ENCODE measurements around the gene PRR30. TPM values are rescaled to one million over a fixed set of nuclear protein-coding genes. Genes with fewer than 3 reads are reported as not detected.
A peak's percentile ranks its signal among the peaks of the same experiment; 100 is the strongest.

The PRR30 gene
- total RNA-seq, 1 experiment from 2014 or later, result not detected

GRCh38 chr2:27164960-27165763, 26.0 kb upstream of the PRR30 start:
- TF ChIP-seq CTCF (IDR thresholded peaks at IDR 0.05; ENCODE audit: unreplicated experiment), result no peak
- H3K4me3 Mint-ChIP-seq (ENCODE audit: low read depth, unreplicated experiment), result no peak overlapping the region
- CTCF ChIA-PET, result no interaction called here
- H3K27me3 Mint-ChIP-seq (ENCODE audit: unreplicated experiment), result peaks cover 3% of the 10 kb centered on the region
- no peaks in the 10 kb centered on the region for H3K36me3 Mint-ChIP-seq (ENCODE audit: insufficient read depth, unreplicated experiment)
- H3K4me1 Mint-ChIP-seq (ENCODE audit: low read depth, unreplicated experiment), result peaks cover 11% of the 10 kb centered on the region
- no TSS peak for BruUV-seq (replicated peaks)
- no peak for DNase-seq
- H3K9me3 Mint-ChIP-seq (ENCODE audit: low read depth, unreplicated experiment), result no peaks in the 10 kb centered on the region
- intact Hi-C loops (cut with micrococcal nuclease; ENCODE audit: unreplicated experiment), result no loop called here
- no peak overlapping the region for H3K27ac Mint-ChIP-seq (ENCODE audit: unreplicated experiment)

- H3K4me1 Mint-ChIP-seq (ENCODE audit: low read depth, unreplicated experiment), result peaks cover 11% of the 10 kb centered on the region
- DNase-seq, result peak; percentile 39
- TF ChIP-seq CTCF (IDR thresholded peaks at IDR 0.05; ENCODE audit: unreplicated experiment), result no peak
- H3K27ac Mint-ChIP-seq (ENCODE audit: unreplicated experiment), result peak overlapping the region; percentile 61
- no TSS peak for BruUV-seq (replicated peaks)
- H3K36me3 Mint-ChIP-seq (ENCODE audit: insufficient read depth, unreplicated experiment), result no peaks in the 10 kb centered on the region
- peaks cover 15% of the 10 kb centered on the region for H3K27me3 Mint-ChIP-seq (ENCODE audit: unreplicated experiment)
- no peaks in the 10 kb centered on the region for H3K9me3 Mint-ChIP-seq (ENCODE audit: low read depth, unreplicated experiment)
- CTCF ChIA-PET, result no interaction called here
- intact Hi-C loops (cut with micrococcal nuclease; ENCODE audit: unreplicated experiment), result no loop called here
- peak overlapping the region; percentile 68 for H3K4me3 Mint-ChIP-seq (ENCODE audit: low read depth, unreplicated experiment)
Measured at GRCh38 chr2:27162151-27163121, 23.2 kb upstream of the PRR30 start.

GRCh38 chr2:27160191-27160590, 21.0 kb upstream of the PRR30 start:
- no peaks in the 10 kb centered on the region for H3K36me3 Mint-ChIP-seq (ENCODE audit: insufficient read depth, unreplicated experiment)
- intact Hi-C loops (cut with micrococcal nuclease; ENCODE audit: unreplicated experiment), result no loop called here
- BruUV-seq (replicated peaks), result no TSS peak
- H3K27me3 Mint-ChIP-seq (ENCODE audit: unreplicated experiment), result peaks cover 15% of the 10 kb centered on the region
- H3K27ac Mint-ChIP-seq (ENCODE audit: unreplicated experiment), result no peak overlapping the region
- peaks cover 11% of the 10 kb centered on the region for H3K4me1 Mint-ChIP-seq (ENCODE audit: low read depth, unreplicated experiment)
- H3K4me3 Mint-ChIP-seq (ENCODE audit: low read depth, unreplicated experiment), result no peak overlapping the region
- CTCF ChIA-PET, result interaction anchor here (0.6 kb wide), 1 partner anchor 337 kb away, joined by 5 read pairs; the partner anchor contains the start of gene GCKR
- H3K9me3 Mint-ChIP-seq (ENCODE audit: low read depth, unreplicated experiment), result no peaks in the 10 kb centered on the region
- no peak for TF ChIP-seq CTCF (IDR thresholded peaks at IDR 0.05; ENCODE audit: unreplicated experiment)
- DNase-seq, result no peak

- BruUV-seq (replicated peaks), result no TSS peak
- intact Hi-C loops (cut with micrococcal nuclease; ENCODE audit: unreplicated experiment), result no loop called here
- CTCF ChIA-PET, result interaction anchor here (0.5 kb wide), 1 partner anchor 195 kb away, joined by 3 read pairs; no protein-coding TSS in a partner anchor
- Mint-ChIP-seq H3K4me3 (ENCODE audit: low read depth, unreplicated experiment) (no peak overlapping the region), H3K27me3 (ENCODE audit: unreplicated experiment) (peaks cover 21% of the 10 kb centered on the region), H3K36me3 (ENCODE audit: insufficient read depth, unreplicated experiment) (no peaks in the 10 kb centered on the region), H3K4me1 (ENCODE audit: low read depth, unreplicated experiment) (peaks cover 11% of the 10 kb centered on the region), H3K27ac (ENCODE audit: unreplicated experiment) (no peak overlapping the region), H3K9me3 (ENCODE audit: low read depth, unreplicated experiment) (no peaks in the 10 kb centered on the region)
- DNase-seq, result no peak
- no peak for TF ChIP-seq CTCF (IDR thresholded peaks at IDR 0.05; ENCODE audit: unreplicated experiment)
Measured at GRCh38 chr2:27159271-27159670, 20.1 kb upstream of the PRR30 start.

Data from Calu3 (cell line).